NCI-H526 (cell line): Measurements from ENCODE around the gene THRA.

Experiments
- DNase-seq, 2 experiments: peaks; one replicate each; lab custom pipeline; 2025; lab: John Stamatoyannopoulos, UW

Gene THRA

GRCh38 chr17:40062329-40063186 lies at the start of gene THRA:
Gene THRA (plus strand): TSS chr17:40062965. CDS start chr17:40074489, 11,524 bp downstream.
- peak in 1 of 2 experiments; percentile 85 for DNase-seq

- no peak for DNase-seq
These were observed 48.3 kb upstream of the THRA start for GRCh38 chr17:40014375-40014980.

- no peak for DNase-seq
These were observed 47.5 kb upstream of the THRA start, which contains the start of gene CSF3 for GRCh38 chr17:40015005-40015997. Gene CSF3 (plus strand): TSS chr17:40015440. CDS start chr17:40015475, 35 bp downstream.

- DNase-seq: no peak
These were observed 46.5 kb upstream of the THRA start for GRCh38 chr17:40015998-40016985.

GRCh38 chr17:40017422-40018080 lies 45.2 kb upstream of the THRA start:
- DNase-seq: no peak

GRCh38 chr17:40018211-40019121 lies 44.3 kb upstream of the THRA start:
- no peak for DNase-seq

GRCh38 chr17:40019140-40019991 lies 43.4 kb upstream of the THRA start:
- no peak for DNase-seq

- no peak for DNase-seq
These were observed 42.6 kb upstream of the THRA start for GRCh38 chr17:40020146-40020545.

GRCh38 chr17:40021451-40021971 lies 41.3 kb upstream of the THRA start:
- DNase-seq: no peak

GRCh38 chr17:40022497-40022896 lies 40.3 kb upstream of the THRA start:
- no peak for DNase-seq

GRCh38 chr17:40022961-40023541 lies 39.7 kb upstream of the THRA start:
- DNase-seq: no peak

- no peak for DNase-seq
These were observed 39.0 kb upstream of the THRA start for GRCh38 chr17:40023590-40024292.

- DNase-seq: no peak
These were observed 37.9 kb upstream of the THRA start for GRCh38 chr17:40024901-40025300.

- DNase-seq: no peak
These were observed 37.2 kb upstream of the THRA start for GRCh38 chr17:40025559-40025958.

GRCh38 chr17:40025991-40026815 lies 36.6 kb upstream of the THRA start:
- DNase-seq: no peak
